Colonic mucosa (tissue), 4 donors: ENCODE data around the gene RAP2A. TPM values are rescaled to one million over a fixed set of nuclear protein-coding genes. Genes with fewer than 3 reads are reported as not detected.
A peak's percentile ranks its signal among the peaks of the same experiment; 100 is the strongest.

Experiments used
- DNase-seq: peaks from one replicate; pipeline ENCODE4 v3.0.0-alpha.2; 2020
- H3K27ac ChIP-seq: fragments of 200-600 bp; one replicate; pipeline ENCODE4 v1.8.0; 2021
- H3K27me3 ChIP-seq: fragments of 200-600 bp; one replicate; pipeline ENCODE4 v1.8.0; 2021
- H3K36me3 ChIP-seq: fragments of 200-600 bp; one replicate; pipeline ENCODE4 v1.8.0; 2021
- H3K4me1 ChIP-seq: fragments of 200-600 bp; one replicate; pipeline ENCODE4 v1.8.0; 2021; ENCODE audit warnings: mild to moderate bottlenecking
- H3K4me3 ChIP-seq: fragments of 200-600 bp; one replicate; pipeline ENCODE4 v1.8.0; 2021
- H3K9ac ChIP-seq, 2 donors: one replicate each; pipeline ENCODE4 v1.7.0; 2013; ENCODE audit warnings: control low read depth in 2 of 2, low read depth in 2 of 2, low read length in 2 of 2
- H3K9me3 ChIP-seq: fragments of 200-600 bp; one replicate; pipeline ENCODE4 v1.8.0; 2021
- intact Hi-C: fragments of 100-400 bp; cut with DNase I; formaldehyde crosslinking; loops from one replicate; pipeline ENCODE4 v1.14.1; 2022
- total RNA-seq, 2 donors: library from RNA; stranded (reverse); fragmentation: NEBNext Ultra II Directional in 1 of 2; extraction: Animal tissue kit (Norgen Biotek cat#: 25700) in 1 of 2; gene quantifications; one replicate each; pipeline ENCODE4 v1.2.1, GENCODE V29; 2021
- TF ChIP-seq, protein P1 (sequence below): fragments of 200-600 bp; IDR thresholded peaks from one replicate; pipeline ENCODE4 v1.8.0; 2022; ENCODE audit warnings: antibody characterized with exemption, mild to moderate bottlenecking
- donor health status: healthy.
- donor health status: DM: no; HTN: no; CAD: no.
- donor health status: DM: no; HTN: no; CAD: no.

RAP2A gene
- total RNA-seq, 2 donors from 2014 or later: 35.9 to 38.2 TPM

DNA sequence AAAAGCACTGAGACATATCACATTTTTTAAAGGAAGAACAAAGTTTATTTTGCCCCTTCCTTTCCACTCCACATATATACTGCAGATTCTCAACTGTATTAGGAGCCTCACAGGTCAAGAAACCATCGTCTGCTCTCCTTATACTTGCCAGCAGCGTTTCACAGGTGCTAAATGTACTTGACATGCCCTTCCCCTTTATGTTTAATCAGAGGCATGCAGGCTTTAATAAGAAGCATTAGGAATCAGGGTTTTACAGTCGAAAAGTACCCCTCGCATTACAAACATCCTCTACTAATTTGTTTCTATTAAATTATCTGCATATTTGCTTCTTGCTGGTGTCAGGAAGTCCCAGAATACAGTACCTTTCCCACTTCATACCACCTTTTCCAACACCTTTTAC, 3.7 kb upstream of the RAP2A start:
- Histone ChIP-seq H3K36me3 (no peaks in the 10 kb centered on the region), H3K27me3 (no peaks in the 10 kb centered on the region), H3K9me3 (no peaks in the 10 kb centered on the region), H3K4me3 (no peak overlapping the region), H3K27ac (no peak overlapping the region), H3K9ac (no peak overlapping the region), H3K4me1 (peaks cover 8% of the 10 kb centered on the region)
- intact Hi-C loops: no loop called here
- no peak for DNase-seq
- TF ChIP-seq, protein P1, sequence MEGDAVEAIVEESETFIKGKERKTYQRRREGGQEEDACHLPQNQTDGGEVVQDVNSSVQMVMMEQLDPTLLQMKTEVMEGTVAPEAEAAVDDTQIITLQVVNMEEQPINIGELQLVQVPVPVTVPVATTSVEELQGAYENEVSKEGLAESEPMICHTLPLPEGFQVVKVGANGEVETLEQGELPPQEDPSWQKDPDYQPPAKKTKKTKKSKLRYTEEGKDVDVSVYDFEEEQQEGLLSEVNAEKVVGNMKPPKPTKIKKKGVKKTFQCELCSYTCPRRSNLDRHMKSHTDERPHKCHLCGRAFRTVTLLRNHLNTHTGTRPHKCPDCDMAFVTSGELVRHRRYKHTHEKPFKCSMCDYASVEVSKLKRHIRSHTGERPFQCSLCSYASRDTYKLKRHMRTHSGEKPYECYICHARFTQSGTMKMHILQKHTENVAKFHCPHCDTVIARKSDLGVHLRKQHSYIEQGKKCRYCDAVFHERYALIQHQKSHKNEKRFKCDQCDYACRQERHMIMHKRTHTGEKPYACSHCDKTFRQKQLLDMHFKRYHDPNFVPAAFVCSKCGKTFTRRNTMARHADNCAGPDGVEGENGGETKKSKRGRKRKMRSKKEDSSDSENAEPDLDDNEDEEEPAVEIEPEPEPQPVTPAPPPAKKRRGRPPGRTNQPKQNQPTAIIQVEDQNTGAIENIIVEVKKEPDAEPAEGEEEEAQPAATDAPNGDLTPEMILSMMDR: no peak

DNA sequence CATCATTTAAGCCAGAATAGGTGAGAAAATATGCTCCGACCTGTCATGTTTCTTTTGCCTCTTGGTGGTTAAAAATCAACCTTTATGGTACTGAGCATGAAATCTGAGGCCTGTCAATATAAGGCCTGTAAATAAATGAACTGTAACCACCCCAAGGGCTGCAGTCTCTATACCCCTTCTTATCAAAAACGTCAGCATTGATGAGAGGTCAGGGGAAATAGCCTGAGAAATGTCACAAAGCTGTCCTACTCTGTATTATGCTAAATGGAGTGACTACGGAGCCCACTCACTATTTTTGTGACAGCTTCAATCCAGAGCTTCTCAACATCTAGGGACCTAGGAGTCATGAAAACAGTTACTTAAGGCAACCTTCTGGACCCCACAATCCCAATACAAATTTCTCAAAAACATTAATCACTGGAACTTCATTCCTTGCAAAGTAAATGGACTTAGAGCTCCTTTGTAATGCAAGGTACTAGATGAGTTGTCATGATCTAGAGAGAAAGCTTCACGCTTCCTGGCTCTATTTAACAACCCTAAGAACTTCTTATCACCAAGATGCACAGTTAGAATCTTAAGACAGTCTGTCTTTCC, 2.7 kb upstream of the RAP2A start:
- Histone ChIP-seq H3K9me3 (no peaks in the 10 kb centered on the region), H3K36me3 (no peaks in the 10 kb centered on the region), H3K27ac (no peak overlapping the region), H3K4me3 (no peak overlapping the region), H3K27me3 (no peaks in the 10 kb centered on the region), H3K4me1 (peaks cover 13% of the 10 kb centered on the region), H3K9ac (peak overlapping the region in 1 of 2 donors; percentile 27)
- intact Hi-C loops: no loop called here
- TF ChIP-seq, protein P1: no peak
- DNase-seq: peak; percentile 23

DNA sequence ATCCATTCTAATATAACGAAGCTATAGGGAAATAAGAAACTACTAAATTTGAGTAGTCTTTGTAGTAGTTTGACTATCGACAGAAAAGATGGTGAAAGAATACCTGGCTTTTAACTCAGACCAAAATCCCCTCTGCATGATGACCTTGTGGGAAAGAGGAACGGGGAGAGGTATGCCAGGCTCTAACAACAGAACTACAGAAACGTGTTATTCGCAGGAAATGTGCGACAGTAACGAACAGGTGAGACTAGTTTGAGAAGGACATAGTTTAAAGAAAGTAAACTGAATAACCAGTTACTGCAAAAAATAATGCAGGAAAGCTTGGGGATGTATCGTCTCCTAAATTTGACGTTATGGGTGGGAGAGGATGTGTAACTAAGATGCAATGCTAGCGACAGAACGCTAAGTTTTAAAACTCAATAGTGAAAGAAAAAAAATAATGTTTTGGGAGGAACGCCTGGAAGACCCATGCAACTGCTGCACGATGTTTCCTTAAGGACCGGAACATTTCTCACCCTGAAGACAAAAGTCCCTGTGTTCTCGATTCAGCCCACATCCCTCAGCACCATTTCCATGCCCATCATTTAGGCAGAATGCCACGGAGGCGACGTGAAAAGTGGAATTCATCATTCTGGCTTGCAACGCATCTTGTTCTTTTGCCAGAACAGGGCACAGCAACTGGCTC, 1.6 kb upstream of the RAP2A start:
- TF ChIP-seq, protein P1: no peak
- intact Hi-C loops: no loop called here

DNA sequence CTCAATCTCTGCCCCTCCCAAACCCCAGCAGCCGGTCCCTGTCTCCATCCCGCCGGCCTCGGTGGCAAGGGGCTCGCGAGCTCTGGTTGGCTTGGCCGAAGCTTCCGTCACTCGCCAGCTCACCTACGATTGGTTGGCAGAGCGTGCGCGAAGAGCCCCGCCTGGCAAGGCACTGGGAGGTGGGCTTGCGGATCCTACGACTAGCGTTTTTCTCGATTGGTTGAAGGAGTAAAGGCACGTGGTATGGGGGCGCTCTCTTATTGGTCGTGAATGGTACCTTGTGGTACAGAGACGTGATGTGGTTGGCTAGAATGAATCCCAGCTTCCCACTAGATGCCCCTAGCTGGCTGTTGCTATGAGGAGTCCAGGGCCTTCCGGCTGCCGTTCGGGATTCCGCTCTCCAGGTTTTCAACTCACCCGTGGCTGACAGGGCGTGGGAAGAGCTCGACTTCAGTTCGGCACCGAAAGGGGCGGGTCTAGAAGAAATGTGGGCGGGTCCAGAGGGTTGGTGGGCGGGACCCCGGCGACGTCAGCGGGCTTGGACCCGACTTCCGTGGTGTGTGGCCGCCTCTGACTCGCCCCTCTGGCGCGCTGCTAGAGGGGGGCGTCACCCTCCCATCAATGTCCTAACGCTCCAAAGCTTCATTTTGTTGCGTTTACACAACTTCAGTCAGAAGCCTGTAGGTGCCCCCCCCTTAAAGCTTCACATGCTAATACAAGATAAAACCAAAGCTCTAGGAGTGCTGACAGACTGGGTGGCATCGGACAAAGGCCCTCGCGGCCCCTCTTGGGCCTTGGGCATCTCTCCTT, 847 bp upstream of the RAP2A start:
- H3K27me3 ChIP-seq: no peaks in the 10 kb centered on the region
- H3K27ac ChIP-seq: peak overlapping the region; percentile 100
- H3K4me3 ChIP-seq: peak overlapping the region; percentile 68
- H3K9ac ChIP-seq: peak overlapping the region; percentile 75 to 98
- no peaks in the 10 kb centered on the region for H3K9me3 ChIP-seq
- H3K36me3 ChIP-seq: no peaks in the 10 kb centered on the region
- DNase-seq: peak; percentile 99
- peaks cover 13% of the 10 kb centered on the region for H3K4me1 ChIP-seq
- TF ChIP-seq, protein P1: no peak
- intact Hi-C loops: no loop called here

More for the DNA sequence above, 1.6 kb upstream of the RAP2A start:
- DNase-seq: no peak
- Histone ChIP-seq H3K4me3 (peak overlapping the region; percentile 68), H3K27ac (peak overlapping the region; percentile 100), H3K9ac (peak overlapping the region; percentile 31 to 98), H3K36me3 (no peaks in the 10 kb centered on the region), H3K27me3 (no peaks in the 10 kb centered on the region), H3K4me1 (peaks cover 13% of the 10 kb centered on the region), H3K9me3 (no peaks in the 10 kb centered on the region)

DNA sequence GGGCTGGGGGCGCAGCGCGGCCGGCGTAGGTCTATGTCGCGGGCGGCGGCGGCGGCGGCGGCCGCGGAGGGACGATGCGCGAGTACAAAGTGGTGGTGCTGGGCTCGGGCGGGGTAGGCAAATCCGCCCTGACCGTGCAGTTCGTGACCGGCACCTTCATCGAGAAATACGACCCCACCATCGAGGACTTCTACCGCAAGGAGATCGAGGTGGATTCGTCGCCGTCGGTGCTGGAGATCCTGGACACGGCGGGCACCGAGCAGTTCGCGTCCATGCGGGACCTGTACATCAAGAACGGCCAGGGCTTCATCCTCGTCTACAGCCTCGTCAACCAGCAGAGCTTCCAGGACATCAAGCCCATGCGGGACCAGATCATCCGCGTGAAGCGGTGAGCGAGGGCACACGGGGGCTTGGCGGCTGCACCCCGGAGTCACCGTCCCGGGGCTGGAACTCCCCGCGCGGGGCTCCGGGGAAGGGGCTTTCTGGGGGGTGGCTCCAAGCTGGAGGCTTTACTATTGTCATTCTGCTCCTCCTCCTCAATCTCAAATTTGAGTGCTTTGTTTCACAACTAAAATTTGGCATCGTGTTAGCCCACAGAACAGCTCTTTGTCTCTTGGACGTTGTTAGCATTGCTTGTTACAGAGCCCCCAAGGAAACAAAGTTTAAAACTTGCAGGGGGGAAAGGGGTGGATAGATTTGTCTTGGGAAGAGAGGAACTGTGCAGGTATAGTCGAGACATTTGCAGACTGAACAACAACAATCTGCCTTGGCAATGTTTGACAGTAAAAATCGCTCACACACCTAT, 630 bp downstream of the RAP2A start:
- DNase-seq: peak; percentile 46
- intact Hi-C loops: no loop called here
- peaks cover 13% of the 10 kb centered on the region for H3K4me1 ChIP-seq
- H3K36me3 ChIP-seq: no peaks in the 10 kb centered on the region
- peak overlapping the region; percentile 72 for H3K27ac ChIP-seq
- H3K9ac ChIP-seq: peak overlapping the region; percentile 71 to 73
- no peaks in the 10 kb centered on the region for H3K9me3 ChIP-seq
- TF ChIP-seq, protein P1: no peak
- peak overlapping the region; percentile 82 for H3K4me3 ChIP-seq
- no peaks in the 10 kb centered on the region for H3K27me3 ChIP-seq
